Measurements from ENCODE around the gene PXK.

- TF ChIP-seq ZNF138 (tag by site-specific recombination; IDR thresholded peaks at IDR 0.05; ENCODE audit: borderline replicate concordance) (no peak), ZNF169 (tag by site-specific recombination; IDR thresholded peaks at IDR 0.05) (no peak), ZNF416 (tag by site-specific recombination; IDR thresholded peaks at IDR 0.05) (no peak), PRDM10 (tag by site-specific recombination; IDR thresholded peaks at IDR 0.05) (no peak), ZNF677 (tag by site-specific recombination; IDR thresholded peaks at IDR 0.05) (no peak), ZNF580 (tag by site-specific recombination; IDR thresholded peaks at IDR 0.05) (no peak), ZNF174 (tag by site-specific recombination; IDR thresholded peaks at IDR 0.05) (no peak), ZNF140 (tag by site-specific recombination; IDR thresholded peaks at IDR 0.05) (no peak), ZBTB21 (tag by site-specific recombination; IDR thresholded peaks at IDR 0.05) (no peak), ZBTB48 (tag by site-specific recombination; IDR thresholded peaks at IDR 0.05) (no peak), TCF7L2 (IDR thresholded peaks at IDR 0.05; ENCODE audit: borderline replicate concordance, low read depth, low read length) (no peak), ZNF324 (tag by site-specific recombination; IDR thresholded peaks at IDR 0.05) (no peak)
- TF ChIP-seq, protein P1, sequence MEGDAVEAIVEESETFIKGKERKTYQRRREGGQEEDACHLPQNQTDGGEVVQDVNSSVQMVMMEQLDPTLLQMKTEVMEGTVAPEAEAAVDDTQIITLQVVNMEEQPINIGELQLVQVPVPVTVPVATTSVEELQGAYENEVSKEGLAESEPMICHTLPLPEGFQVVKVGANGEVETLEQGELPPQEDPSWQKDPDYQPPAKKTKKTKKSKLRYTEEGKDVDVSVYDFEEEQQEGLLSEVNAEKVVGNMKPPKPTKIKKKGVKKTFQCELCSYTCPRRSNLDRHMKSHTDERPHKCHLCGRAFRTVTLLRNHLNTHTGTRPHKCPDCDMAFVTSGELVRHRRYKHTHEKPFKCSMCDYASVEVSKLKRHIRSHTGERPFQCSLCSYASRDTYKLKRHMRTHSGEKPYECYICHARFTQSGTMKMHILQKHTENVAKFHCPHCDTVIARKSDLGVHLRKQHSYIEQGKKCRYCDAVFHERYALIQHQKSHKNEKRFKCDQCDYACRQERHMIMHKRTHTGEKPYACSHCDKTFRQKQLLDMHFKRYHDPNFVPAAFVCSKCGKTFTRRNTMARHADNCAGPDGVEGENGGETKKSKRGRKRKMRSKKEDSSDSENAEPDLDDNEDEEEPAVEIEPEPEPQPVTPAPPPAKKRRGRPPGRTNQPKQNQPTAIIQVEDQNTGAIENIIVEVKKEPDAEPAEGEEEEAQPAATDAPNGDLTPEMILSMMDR (tag by site-specific recombination; IDR thresholded peaks at IDR 0.05) = no peak
- TF ChIP-seq, protein P2, sequence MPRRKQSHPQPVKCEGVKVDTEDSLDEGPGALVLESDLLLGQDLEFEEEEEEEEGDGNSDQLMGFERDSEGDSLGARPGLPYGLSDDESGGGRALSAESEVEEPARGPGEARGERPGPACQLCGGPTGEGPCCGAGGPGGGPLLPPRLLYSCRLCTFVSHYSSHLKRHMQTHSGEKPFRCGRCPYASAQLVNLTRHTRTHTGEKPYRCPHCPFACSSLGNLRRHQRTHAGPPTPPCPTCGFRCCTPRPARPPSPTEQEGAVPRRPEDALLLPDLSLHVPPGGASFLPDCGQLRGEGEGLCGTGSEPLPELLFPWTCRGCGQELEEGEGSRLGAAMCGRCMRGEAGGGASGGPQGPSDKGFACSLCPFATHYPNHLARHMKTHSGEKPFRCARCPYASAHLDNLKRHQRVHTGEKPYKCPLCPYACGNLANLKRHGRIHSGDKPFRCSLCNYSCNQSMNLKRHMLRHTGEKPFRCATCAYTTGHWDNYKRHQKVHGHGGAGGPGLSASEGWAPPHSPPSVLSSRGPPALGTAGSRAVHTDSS (tag by site-specific recombination; IDR thresholded peaks at IDR 0.05) = no peak
These were observed 47.4 kb upstream of the PXK start for GRCh38 chr3:58285334-58285733.

Data from HEK293 (cell line).